ENCODE data around the gene RAET1G.
A peak's percentile ranks its signal among the peaks of the same experiment; 100 is the strongest.
"Not testable (repeated sequence)": the region's sequence is repeated elsewhere in the genome, so short reads cannot be mapped to it uniquely, and the experiment has no call there.

The RAET1G gene

GRCh38 chr6:149897855-149898744, 24.8 kb downstream of the RAET1G start, which contains the start of gene RAET1E:
Gene RAET1E, minus strand, starts transcription at chr6:149898113. Its CDS starts 7,212 bp downstream, at chr6:149890901.
- Histone ChIP-seq H3K36me3 (ENCODE audit: control insufficient read depth in 2 of 2, insufficient read depth in 2 of 2, low read length in 2 of 2) (no peaks in the 10 kb centered on the region), H3K4me1 (ENCODE audit: control insufficient read depth in 2 of 2, insufficient read depth in 2 of 2, low read length in 2 of 2) (peaks cover 21 to 33% of the 10 kb centered on the region in 2 donors), H3K27me3 (ENCODE audit: control insufficient read depth in 2 of 2, insufficient read depth in 2 of 2, low read length in 2 of 2) (no peaks in the 10 kb centered on the region), H3K4me3 (ENCODE audit: low read length in 2 of 2) (peak within 1 kb of the TSS; percentile 41 to 59), H3K27ac (ENCODE audit: low read depth in 2 of 2, low read length in 2 of 2) (peak within 1 kb of the TSS; percentile 59 to 75), H3K9me3 (ENCODE audit: control insufficient read depth in 2 of 2, low read length in 2 of 2) (no peaks in the 10 kb centered on the region), H3K9ac (ENCODE audit: low read depth in 1 of 2, low read length in 2 of 2) (peak within 1 kb of the TSS in 1 of 2 donors; percentile 50)

GRCh38 chr6:149897015-149897697, 25.8 kb downstream of the RAET1G start:
- peaks cover 21 to 33% of the 10 kb centered on the region in 2 donors for H3K4me1 ChIP-seq (ENCODE audit: control insufficient read depth in 2 of 2, insufficient read depth in 2 of 2, low read length in 2 of 2)
- H3K27me3 ChIP-seq (ENCODE audit: control insufficient read depth in 2 of 2, insufficient read depth in 2 of 2, low read length in 2 of 2) = no peaks in the 10 kb centered on the region
- H3K9me3 ChIP-seq (ENCODE audit: control insufficient read depth in 2 of 2, low read length in 2 of 2) = no peaks in the 10 kb centered on the region
- no peaks in the 10 kb centered on the region for H3K36me3 ChIP-seq (ENCODE audit: control insufficient read depth in 2 of 2, insufficient read depth in 2 of 2, low read length in 2 of 2)
- H3K9ac ChIP-seq (ENCODE audit: low read depth in 1 of 2, low read length in 2 of 2) = peak overlapping the region in 1 of 2 donors; percentile 50
- peak overlapping the region; percentile 59 to 75 for H3K27ac ChIP-seq (ENCODE audit: low read depth in 2 of 2, low read length in 2 of 2)
- H3K4me3 ChIP-seq (ENCODE audit: low read length in 2 of 2) = peak overlapping the region; percentile 41 to 59

GRCh38 chr6:149896491-149896890, 26.4 kb downstream of the RAET1G start:
- Histone ChIP-seq H3K4me1 (ENCODE audit: control insufficient read depth in 2 of 2, insufficient read depth in 2 of 2, low read length in 2 of 2) (peaks cover 21 to 33% of the 10 kb centered on the region in 2 donors), H3K27me3 (ENCODE audit: control insufficient read depth in 2 of 2, insufficient read depth in 2 of 2, low read length in 2 of 2) (no peaks in the 10 kb centered on the region), H3K9me3 (ENCODE audit: control insufficient read depth in 2 of 2, low read length in 2 of 2) (no peaks in the 10 kb centered on the region), H3K36me3 (ENCODE audit: control insufficient read depth in 2 of 2, insufficient read depth in 2 of 2, low read length in 2 of 2) (no peaks in the 10 kb centered on the region), H3K9ac (ENCODE audit: low read depth in 1 of 2, low read length in 2 of 2) (no peak overlapping the region), H3K4me3 (ENCODE audit: low read length in 2 of 2) (no peak overlapping the region), H3K27ac (ENCODE audit: low read depth in 2 of 2, low read length in 2 of 2) (peak overlapping the region in 1 of 2 donors; percentile 75)

- peak overlapping the region; percentile 65 to 78 for H3K27ac ChIP-seq (ENCODE audit: low read depth in 2 of 2, low read length in 2 of 2)
- H3K4me1 ChIP-seq (ENCODE audit: control insufficient read depth in 2 of 2, insufficient read depth in 2 of 2, low read length in 2 of 2) = peaks cover 21 to 33% of the 10 kb centered on the region in 2 donors
- H3K9me3 ChIP-seq (ENCODE audit: control insufficient read depth in 2 of 2, low read length in 2 of 2) = no peaks in the 10 kb centered on the region
- H3K4me3 ChIP-seq (ENCODE audit: low read length in 2 of 2) = no peak overlapping the region
- H3K36me3 ChIP-seq (ENCODE audit: control insufficient read depth in 2 of 2, insufficient read depth in 2 of 2, low read length in 2 of 2) = no peaks in the 10 kb centered on the region
- H3K9ac ChIP-seq (ENCODE audit: low read depth in 1 of 2, low read length in 2 of 2) = peak overlapping the region in 1 of 2 donors; percentile 28
- H3K27me3 ChIP-seq (ENCODE audit: control insufficient read depth in 2 of 2, insufficient read depth in 2 of 2, low read length in 2 of 2) = no peaks in the 10 kb centered on the region
Observed at GRCh38 chr6:149895833-149896271, 27.1 kb downstream of the RAET1G start.

GRCh38 chr6:149895048-149895590, 27.8 kb downstream of the RAET1G start:
- peaks cover 21 to 33% of the 10 kb centered on the region in 2 donors for H3K4me1 ChIP-seq (ENCODE audit: control insufficient read depth in 2 of 2, insufficient read depth in 2 of 2, low read length in 2 of 2)
- H3K9ac ChIP-seq (ENCODE audit: low read depth in 1 of 2, low read length in 2 of 2) = peak overlapping the region in 1 of 2 donors; percentile 28
- no peaks in the 10 kb centered on the region for H3K9me3 ChIP-seq (ENCODE audit: control insufficient read depth in 2 of 2, low read length in 2 of 2)
- no peaks in the 10 kb centered on the region for H3K36me3 ChIP-seq (ENCODE audit: control insufficient read depth in 2 of 2, insufficient read depth in 2 of 2, low read length in 2 of 2)
- H3K4me3 ChIP-seq (ENCODE audit: low read length in 2 of 2) = no peak overlapping the region
- peak overlapping the region; percentile 65 to 78 for H3K27ac ChIP-seq (ENCODE audit: low read depth in 2 of 2, low read length in 2 of 2)
- no peaks in the 10 kb centered on the region for H3K27me3 ChIP-seq (ENCODE audit: control insufficient read depth in 2 of 2, insufficient read depth in 2 of 2, low read length in 2 of 2)

- H3K9ac ChIP-seq (ENCODE audit: low read depth in 1 of 2, low read length in 2 of 2); H3K36me3 ChIP-seq (ENCODE audit: control insufficient read depth in 2 of 2, insufficient read depth in 2 of 2, low read length in 2 of 2); H3K27me3 ChIP-seq (ENCODE audit: control insufficient read depth in 2 of 2, insufficient read depth in 2 of 2, low read length in 2 of 2); H3K9me3 ChIP-seq (ENCODE audit: control insufficient read depth in 2 of 2, low read length in 2 of 2); H3K27ac ChIP-seq (ENCODE audit: low read depth in 2 of 2, low read length in 2 of 2); H3K4me3 ChIP-seq (ENCODE audit: low read length in 2 of 2): not testable (repeated sequence)
- peaks cover 16 to 28% of the 10 kb centered on the region in 2 donors for H3K4me1 ChIP-seq (ENCODE audit: control insufficient read depth in 2 of 2, insufficient read depth in 2 of 2, low read length in 2 of 2)
Observed at GRCh38 chr6:149891864-149892263, 31.1 kb downstream of the RAET1G start.

- Histone ChIP-seq H3K36me3 (ENCODE audit: control insufficient read depth in 2 of 2, insufficient read depth in 2 of 2, low read length in 2 of 2) (no peaks in the 10 kb centered on the region), H3K4me3 (ENCODE audit: low read length in 2 of 2) (no peak overlapping the region), H3K9ac (ENCODE audit: low read depth in 1 of 2, low read length in 2 of 2) (no peak overlapping the region), H3K4me1 (ENCODE audit: control insufficient read depth in 2 of 2, insufficient read depth in 2 of 2, low read length in 2 of 2) (peaks cover 15 to 22% of the 10 kb centered on the region in 2 donors), H3K9me3 (ENCODE audit: control insufficient read depth in 2 of 2, low read length in 2 of 2) (no peaks in the 10 kb centered on the region), H3K27me3 (ENCODE audit: control insufficient read depth in 2 of 2, insufficient read depth in 2 of 2, low read length in 2 of 2) (no peaks in the 10 kb centered on the region), H3K27ac (ENCODE audit: low read depth in 2 of 2, low read length in 2 of 2) (no peak overlapping the region)
Observed at GRCh38 chr6:149891259-149891658, 31.7 kb downstream of the RAET1G start.

- Histone ChIP-seq H3K4me3 (ENCODE audit: low read length in 2 of 2) (no peak overlapping the region), H3K9ac (ENCODE audit: low read depth in 1 of 2, low read length in 2 of 2) (no peak overlapping the region), H3K27ac (ENCODE audit: low read depth in 2 of 2, low read length in 2 of 2) (no peak overlapping the region), H3K27me3 (ENCODE audit: control insufficient read depth in 2 of 2, insufficient read depth in 2 of 2, low read length in 2 of 2) (no peaks in the 10 kb centered on the region), H3K4me1 (ENCODE audit: control insufficient read depth in 2 of 2, insufficient read depth in 2 of 2, low read length in 2 of 2) (peaks cover 10 to 16% of the 10 kb centered on the region in 2 donors), H3K9me3 (ENCODE audit: control insufficient read depth in 2 of 2, low read length in 2 of 2) (no peaks in the 10 kb centered on the region), H3K36me3 (ENCODE audit: control insufficient read depth in 2 of 2, insufficient read depth in 2 of 2, low read length in 2 of 2) (no peaks in the 10 kb centered on the region)
Observed at GRCh38 chr6:149890629-149891045, 32.3 kb downstream of the RAET1G start.

- Histone ChIP-seq H3K27ac (ENCODE audit: low read depth in 2 of 2, low read length in 2 of 2) (no peak overlapping the region), H3K4me3 (ENCODE audit: low read length in 2 of 2) (no peak overlapping the region), H3K36me3 (ENCODE audit: control insufficient read depth in 2 of 2, insufficient read depth in 2 of 2, low read length in 2 of 2) (no peaks in the 10 kb centered on the region), H3K27me3 (ENCODE audit: control insufficient read depth in 2 of 2, insufficient read depth in 2 of 2, low read length in 2 of 2) (no peaks in the 10 kb centered on the region), H3K9me3 (ENCODE audit: control insufficient read depth in 2 of 2, low read length in 2 of 2) (no peaks in the 10 kb centered on the region), H3K9ac (ENCODE audit: low read depth in 1 of 2, low read length in 2 of 2) (no peak overlapping the region), H3K4me1 (ENCODE audit: control insufficient read depth in 2 of 2, insufficient read depth in 2 of 2, low read length in 2 of 2) (peaks cover 0 to 5% of the 10 kb centered on the region in 2 donors)
Observed at GRCh38 chr6:149889326-149889725, 33.6 kb downstream of the RAET1G start.

- H3K27me3 ChIP-seq (ENCODE audit: control insufficient read depth in 2 of 2, insufficient read depth in 2 of 2, low read length in 2 of 2) = no peaks in the 10 kb centered on the region
- no peaks in the 10 kb centered on the region for H3K9me3 ChIP-seq (ENCODE audit: control insufficient read depth in 2 of 2, low read length in 2 of 2)
- peaks cover 0 to 5% of the 10 kb centered on the region in 2 donors for H3K4me1 ChIP-seq (ENCODE audit: control insufficient read depth in 2 of 2, insufficient read depth in 2 of 2, low read length in 2 of 2)
- no peak overlapping the region for H3K9ac ChIP-seq (ENCODE audit: low read depth in 1 of 2, low read length in 2 of 2)
- H3K4me3 ChIP-seq (ENCODE audit: low read length in 2 of 2) = no peak overlapping the region
- no peak overlapping the region for H3K27ac ChIP-seq (ENCODE audit: low read depth in 2 of 2, low read length in 2 of 2)
- H3K36me3 ChIP-seq (ENCODE audit: control insufficient read depth in 2 of 2, insufficient read depth in 2 of 2, low read length in 2 of 2) = no peaks in the 10 kb centered on the region
Observed at GRCh38 chr6:149888659-149889058, 34.3 kb downstream of the RAET1G start.
